ENCODE measurements around the gene CYYR1. TPM values are rescaled to one million over a fixed set of nuclear protein-coding genes. Genes with fewer than 3 reads are reported as not detected.
A peak's percentile ranks its signal among the peaks of the same experiment; 100 is the strongest.

Gene CYYR1
- total and polyA plus RNA-seq, 2 donors (not counting 3 experiments of a cell fraction or from before 2014, with no cell fraction given) = 13.2 to 25.7 TPM

DNA sequence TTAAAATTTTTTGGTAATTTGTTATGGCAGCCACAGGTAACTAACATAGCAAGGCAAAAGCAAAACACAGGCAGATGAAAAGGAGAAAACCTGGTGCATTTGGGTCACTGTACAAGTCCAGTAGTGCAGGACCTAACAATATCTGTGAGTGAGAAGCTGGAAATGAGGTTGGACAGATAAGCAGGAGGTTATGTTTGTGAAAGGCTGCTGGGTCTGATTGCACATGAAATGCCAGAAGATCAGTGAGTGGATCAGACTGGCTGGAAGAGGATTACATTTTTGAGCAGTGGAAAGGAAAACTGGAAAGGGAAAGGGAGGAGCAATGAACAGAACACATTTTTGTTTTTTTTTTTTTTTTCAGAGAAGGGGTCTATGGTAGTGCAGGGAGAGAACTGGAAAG is 73.6 kb downstream of the CYYR1 start:
- no TSS peak for BruUV-seq (replicated peaks)
- POLR2A ChIA-PET = no interaction called here
- Histone ChIP-seq H3K4me2 (ENCODE audit: insufficient read depth, low read length) (no peak overlapping the region), H3K27me3 (ENCODE audit: control insufficient read depth in 2 of 2, insufficient read depth in 2 of 2, low read length in 2 of 2) (no peaks in the 10 kb centered on the region), H3K27ac (ENCODE audit: insufficient read depth, low read depth, low read length) (no peak overlapping the region), H2AFZ (ENCODE audit: low read depth, low read length) (no peak overlapping the region), H4K20me1 (replicated peaks; ENCODE audit: control insufficient read depth, extremely low read depth, insufficient read depth, low read length) (no peaks in the 10 kb centered on the region), H3K9ac (replicated peaks; ENCODE audit: extremely low read depth, insufficient read depth, low read length) (no peak overlapping the region), H3K4me1 (ENCODE audit: control insufficient read depth, extremely low read depth, insufficient read depth, low read length) (no peaks in the 10 kb centered on the region), H3K36me3 (ENCODE audit: control insufficient read depth in 2 of 2, extremely low read depth in 1 of 2, insufficient read depth in 2 of 2, low read length in 2 of 2) (no peaks in the 10 kb centered on the region), H3K9me3 (replicated peaks; ENCODE audit: control insufficient read depth, insufficient read depth, low read length) (no peaks in the 10 kb centered on the region), H3K4me3 (replicated peaks in 1 of 3; ENCODE audit: insufficient read depth in 1 of 3, low read depth in 1 of 3, low read length in 3 of 3) (no peak overlapping the region), H3K9me1 (replicated peaks; ENCODE audit: control insufficient read depth, extremely low read depth, insufficient read depth, low read length) (no peaks in the 10 kb centered on the region), H3K79me2 (ENCODE audit: control insufficient read depth, insufficient read depth, low read length) (no peaks in the 10 kb centered on the region)
- dilution Hi-C loops (cut with MboI; ENCODE audit: extremely low pct_ligation_motif_present, low sequenced_read_pairs) (no loop called here), intact Hi-C loops (cut with micrococcal nuclease) (no loop called here)
- CTCF ChIA-PET = no interaction called here
- no peak for FAIRE-seq
- DNase-seq (ENCODE audit: low read depth, low spot score) = peak; percentile 60
- no peak for TF ChIP-seq EZH2 (IDR thresholded peaks at IDR 0.05; ENCODE audit: borderline replicate concordance, low read depth, low read length, severe bottlenecking)
- no peak for TF ChIP-seq JUN (IDR thresholded peaks at IDR 0.05; ENCODE audit: borderline replicate concordance, insufficient read depth, insufficient read length, low read depth)
- TF ChIP-seq POLR2AphosphoS5 (IDR thresholded peaks at IDR 0.05; ENCODE audit: insufficient read depth, low read depth, low read length) = no peak
- TF ChIP-seq, protein P1, sequence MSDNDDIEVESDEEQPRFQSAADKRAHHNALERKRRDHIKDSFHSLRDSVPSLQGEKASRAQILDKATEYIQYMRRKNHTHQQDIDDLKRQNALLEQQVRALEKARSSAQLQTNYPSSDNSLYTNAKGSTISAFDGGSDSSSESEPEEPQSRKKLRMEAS (IDR thresholded peaks at IDR 0.05; ENCODE audit: insufficient read depth, insufficient read length) = no peak
- TF ChIP-seq, protein P2, sequence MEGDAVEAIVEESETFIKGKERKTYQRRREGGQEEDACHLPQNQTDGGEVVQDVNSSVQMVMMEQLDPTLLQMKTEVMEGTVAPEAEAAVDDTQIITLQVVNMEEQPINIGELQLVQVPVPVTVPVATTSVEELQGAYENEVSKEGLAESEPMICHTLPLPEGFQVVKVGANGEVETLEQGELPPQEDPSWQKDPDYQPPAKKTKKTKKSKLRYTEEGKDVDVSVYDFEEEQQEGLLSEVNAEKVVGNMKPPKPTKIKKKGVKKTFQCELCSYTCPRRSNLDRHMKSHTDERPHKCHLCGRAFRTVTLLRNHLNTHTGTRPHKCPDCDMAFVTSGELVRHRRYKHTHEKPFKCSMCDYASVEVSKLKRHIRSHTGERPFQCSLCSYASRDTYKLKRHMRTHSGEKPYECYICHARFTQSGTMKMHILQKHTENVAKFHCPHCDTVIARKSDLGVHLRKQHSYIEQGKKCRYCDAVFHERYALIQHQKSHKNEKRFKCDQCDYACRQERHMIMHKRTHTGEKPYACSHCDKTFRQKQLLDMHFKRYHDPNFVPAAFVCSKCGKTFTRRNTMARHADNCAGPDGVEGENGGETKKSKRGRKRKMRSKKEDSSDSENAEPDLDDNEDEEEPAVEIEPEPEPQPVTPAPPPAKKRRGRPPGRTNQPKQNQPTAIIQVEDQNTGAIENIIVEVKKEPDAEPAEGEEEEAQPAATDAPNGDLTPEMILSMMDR (IDR thresholded peaks at IDR 0.05; ENCODE audit: extremely low read depth in 1 of 2, insufficient read depth in 1 of 2, low read depth in 1 of 2, low read length in 2 of 2) = no peak
- no peak for TF ChIP-seq FOS (IDR thresholded peaks at IDR 0.05; ENCODE audit: borderline replicate concordance, insufficient read depth, low read length)
- TF ChIP-seq MYC (IDR thresholded peaks at IDR 0.05; ENCODE audit: low read depth, low read length) = no peak
- TF ChIP-seq POLR2A (IDR thresholded peaks at IDR 0.05; ENCODE audit: low read depth, low read length) = no peak

Data from endothelial cell of umbilical vein (primary cell).